GM18519 (cell line): ENCODE results near the gene VGLL4.
A peak's percentile ranks its signal among the peaks of the same experiment; 100 is the strongest.

ENCODE experiments used
- ATAC-seq: cut with Tn5 transposase; IDR thresholded peaks from one replicate; pipeline ENCODE4 v1.9.1; 2021; ENCODE audit warnings: mild to moderate bottlenecking, moderate library complexity; ENCODE audit not compliant: unreplicated experiment, low FRiP score

The VGLL4 gene

DNA sequence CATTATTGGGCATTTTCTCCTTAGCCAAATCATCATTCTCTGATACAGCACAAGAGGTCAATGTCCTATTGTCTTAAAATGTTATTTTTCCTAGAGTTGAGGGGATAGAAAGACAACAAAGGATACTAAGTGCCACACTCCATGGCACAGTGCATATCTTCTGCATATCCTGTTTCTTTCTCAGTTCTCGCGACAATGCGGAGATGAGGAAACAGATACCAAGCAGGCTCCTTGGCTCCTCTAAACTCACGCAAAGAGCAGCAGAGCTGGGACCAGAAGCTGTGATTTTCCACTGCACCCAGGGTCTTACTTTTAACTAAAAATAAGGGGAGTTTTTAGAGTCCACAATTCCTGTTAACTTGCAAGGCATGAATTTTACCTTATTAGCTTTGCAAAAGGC is 10.5 kb upstream of the VGLL4 start:
- ATAC-seq: no peak

DNA sequence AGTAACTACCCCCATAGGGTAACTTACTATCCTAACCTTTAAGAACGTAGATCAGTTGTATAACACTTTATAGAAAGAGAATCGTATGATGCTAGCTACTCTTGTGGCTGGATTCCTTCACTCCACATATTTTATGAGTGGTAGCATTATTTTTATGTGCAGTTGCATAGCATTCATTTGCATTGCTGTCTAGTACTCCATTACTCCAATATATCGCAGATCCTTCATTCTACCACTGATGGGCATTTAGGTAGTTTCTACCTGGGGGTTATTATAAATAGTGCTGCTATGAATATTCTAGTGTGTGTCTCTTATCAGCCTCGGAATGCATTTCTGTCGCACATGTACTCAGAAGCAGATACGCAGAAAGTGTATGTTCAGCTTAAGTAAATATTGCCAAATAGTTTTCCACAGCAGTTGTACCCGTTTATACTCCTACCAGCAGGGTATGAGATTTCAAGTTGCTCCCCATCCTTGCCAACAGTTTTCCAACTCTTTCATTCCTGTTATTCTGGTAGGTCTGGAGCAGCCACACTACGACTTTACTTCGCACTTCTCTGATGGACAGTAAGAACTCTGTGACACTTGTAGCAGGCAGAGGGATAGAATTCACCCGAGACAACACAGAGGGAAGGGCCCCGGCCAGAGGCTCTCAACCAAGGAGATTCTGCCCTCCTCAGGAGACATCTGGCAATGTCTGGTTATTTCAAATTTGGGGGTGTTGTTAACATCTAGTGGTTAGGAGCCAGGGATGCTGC is 9.8 kb upstream of the VGLL4 start:
- ATAC-seq: no peak

DNA sequence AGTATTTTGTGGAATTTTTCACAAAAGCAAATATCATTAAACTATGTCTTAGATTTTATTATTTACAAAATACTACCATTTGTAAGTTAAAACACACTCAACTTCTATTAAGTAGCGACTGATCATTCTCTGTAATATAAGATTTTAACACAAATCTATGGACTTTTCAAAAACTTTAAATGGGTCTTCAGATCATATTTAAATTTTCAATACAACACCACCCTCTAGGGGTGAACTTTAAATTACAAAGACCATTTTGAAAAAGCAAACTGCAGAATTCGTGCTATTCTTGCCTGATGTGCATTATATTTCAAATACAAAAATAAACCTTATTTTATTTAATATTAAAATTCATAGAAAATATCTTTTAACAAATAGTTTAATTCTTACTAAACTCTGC is 8.2 kb upstream of the VGLL4 start:
- ATAC-seq: no peak

DNA sequence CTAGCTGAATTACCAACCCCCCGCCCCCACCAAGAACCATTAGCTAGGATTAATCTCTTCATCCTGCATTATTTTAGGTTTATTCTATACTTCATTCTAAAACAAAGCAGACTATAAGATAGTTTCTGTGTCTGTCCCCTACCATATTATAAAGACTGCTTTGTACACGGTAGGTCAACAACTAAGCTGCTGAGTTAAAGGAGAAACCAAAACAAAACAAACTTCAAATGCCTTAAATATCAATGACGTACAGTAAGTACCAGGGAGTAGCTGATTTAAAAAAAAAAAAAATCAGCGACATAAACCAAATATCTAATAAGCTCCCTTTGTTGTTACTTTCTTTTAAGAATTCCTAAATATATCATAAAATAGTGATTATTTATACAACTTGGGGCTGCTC is 7.8 kb upstream of the VGLL4 start:
- no peak for ATAC-seq

DNA sequence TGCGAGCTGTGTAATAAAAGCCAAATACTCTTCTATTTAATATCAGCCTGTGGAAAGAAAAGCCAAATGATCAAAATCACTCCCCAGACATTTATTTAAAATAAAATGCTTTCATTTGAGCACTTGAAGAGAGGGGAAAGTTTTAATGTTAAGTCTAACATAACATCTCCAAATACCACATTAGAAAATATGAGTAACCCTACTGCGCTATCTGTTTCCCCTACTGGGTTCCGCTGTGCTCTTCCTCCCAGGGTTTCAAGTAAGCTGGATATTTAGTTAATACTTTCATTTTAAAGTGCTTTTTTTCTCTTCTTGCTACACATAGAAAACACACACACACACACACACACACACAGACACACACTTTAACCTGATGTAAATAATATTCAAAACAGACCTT is 6.7 kb upstream of the VGLL4 start:
- no peak for ATAC-seq

DNA sequence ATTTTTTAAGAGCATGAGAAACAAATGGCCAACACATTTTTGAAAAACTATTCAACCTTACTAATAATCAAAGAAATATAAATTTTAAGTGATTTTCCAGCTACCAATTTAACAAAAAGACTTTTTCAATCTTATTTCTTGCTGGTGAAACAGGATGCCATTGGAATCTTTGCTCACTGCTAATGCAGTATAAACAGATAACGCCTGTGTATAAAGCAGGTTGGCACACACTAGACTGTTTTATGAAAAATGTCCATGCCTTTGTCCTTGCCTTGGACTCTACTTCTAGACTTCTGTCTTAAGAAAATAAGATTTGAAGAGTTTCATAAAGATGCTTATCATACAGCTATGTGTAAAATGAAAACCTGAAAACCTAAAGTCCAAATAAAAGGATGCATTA is 5.0 kb upstream of the VGLL4 start:
- ATAC-seq: no peak

DNA sequence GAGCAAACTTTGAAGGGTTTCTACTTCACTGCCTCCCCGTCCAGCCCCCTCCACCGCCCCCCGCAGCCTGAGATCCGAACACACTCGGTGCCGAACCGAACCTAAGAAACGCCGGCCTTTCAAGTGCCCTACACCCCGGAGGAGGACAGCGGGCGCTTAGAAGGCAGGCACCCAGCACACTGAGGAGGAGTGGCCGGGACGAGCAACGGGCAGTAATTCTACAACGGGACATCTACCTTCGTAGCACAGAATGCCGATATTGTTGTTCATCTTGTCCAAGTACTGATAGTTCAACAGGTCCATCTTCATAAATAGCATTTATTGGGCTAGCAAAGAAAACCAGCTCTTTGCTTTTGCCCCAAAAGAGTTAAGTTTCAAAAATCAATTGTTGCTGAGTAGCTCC is 513 bp downstream of the VGLL4 start:
- no peak for ATAC-seq

DNA sequence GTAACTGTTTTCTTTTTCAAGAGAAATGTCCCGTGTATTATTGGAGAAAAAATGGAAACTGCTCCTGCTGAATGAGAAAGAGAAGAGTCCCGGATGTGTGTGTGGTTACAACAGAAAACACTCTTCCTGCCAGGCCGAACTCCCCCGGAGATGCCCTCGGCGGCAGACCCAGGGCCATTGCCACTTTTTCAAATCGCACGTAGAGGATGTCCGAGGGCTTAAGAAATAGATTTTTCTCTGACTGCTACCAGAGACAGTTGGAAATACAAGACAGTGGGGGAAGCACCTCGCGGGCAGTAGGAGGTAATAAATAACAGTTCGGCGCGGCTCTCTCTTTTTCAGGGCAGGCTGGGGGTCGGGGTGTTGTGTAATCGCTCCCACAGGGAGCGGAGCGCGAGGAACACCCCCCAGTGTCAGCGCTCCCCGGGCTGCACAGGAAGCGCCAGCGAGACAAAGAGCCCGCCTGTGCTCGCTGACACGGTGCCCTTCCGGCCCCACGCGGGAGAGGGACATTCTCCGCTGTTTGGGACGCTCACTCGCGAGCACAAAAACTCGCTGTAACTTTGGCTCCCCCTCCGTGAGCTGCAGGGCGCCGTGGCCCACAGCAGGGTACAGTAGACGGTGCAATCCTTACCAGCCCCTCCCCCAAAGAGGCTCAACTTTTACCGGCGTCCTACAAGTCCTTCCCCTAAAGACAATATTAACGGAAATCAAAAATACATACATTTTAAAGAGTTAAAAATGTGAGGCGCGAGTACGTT is 1.1 kb downstream of the VGLL4 start:
- ATAC-seq: peak; percentile 43

DNA sequence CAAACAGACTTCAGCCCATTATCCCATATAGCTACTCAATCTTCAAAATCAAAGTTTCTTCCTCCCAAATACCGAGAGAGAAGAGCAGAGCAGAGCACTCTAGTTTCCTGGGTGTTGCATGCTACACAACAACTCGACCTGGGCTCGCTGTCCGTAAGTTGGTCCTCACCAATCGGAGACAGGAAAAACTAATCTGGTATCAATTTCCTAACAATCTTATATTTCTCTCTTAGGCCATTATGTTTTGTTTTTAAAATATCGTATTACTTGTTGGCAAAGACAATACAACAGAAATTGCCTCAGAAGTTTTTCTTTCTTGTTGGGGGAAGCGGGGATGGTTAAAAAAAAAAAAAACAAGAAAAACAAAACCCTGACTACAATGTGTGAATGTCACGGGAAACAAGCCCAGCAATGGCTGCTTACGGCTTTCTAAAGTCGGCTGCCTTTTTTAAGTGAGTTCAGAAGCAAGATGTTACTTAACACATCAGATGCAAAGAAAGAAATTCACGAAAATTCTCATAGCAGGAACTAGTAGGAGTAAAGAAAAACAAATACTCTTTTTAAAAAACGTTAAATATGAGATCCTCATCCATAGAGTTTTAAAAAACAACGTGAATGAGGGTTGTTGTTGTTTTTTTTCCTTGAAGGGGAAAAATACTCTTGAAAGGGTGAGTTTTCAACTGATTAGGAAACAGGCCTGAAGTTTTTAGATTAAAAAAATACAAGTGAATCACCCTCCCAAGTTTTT is 1.9 kb downstream of the VGLL4 start:
- ATAC-seq: no peak

DNA sequence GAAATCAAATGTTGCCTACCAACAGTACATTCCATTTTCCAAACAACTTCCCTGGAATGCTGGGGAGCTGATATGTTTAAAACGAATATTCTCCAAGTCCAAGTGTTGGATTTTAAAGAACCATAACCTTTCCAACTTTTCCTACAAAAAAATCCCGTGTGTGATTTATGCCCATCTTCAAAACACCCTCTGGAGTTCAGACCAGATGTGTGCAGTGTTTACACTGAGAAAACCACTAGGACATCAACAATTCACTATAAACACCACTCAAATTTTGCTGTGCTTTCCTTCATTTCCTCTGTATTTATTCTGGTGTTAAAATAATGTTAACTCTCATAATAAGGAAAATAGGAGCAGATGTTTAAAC is 2.4 kb downstream of the VGLL4 start:
- ATAC-seq: no peak

DNA sequence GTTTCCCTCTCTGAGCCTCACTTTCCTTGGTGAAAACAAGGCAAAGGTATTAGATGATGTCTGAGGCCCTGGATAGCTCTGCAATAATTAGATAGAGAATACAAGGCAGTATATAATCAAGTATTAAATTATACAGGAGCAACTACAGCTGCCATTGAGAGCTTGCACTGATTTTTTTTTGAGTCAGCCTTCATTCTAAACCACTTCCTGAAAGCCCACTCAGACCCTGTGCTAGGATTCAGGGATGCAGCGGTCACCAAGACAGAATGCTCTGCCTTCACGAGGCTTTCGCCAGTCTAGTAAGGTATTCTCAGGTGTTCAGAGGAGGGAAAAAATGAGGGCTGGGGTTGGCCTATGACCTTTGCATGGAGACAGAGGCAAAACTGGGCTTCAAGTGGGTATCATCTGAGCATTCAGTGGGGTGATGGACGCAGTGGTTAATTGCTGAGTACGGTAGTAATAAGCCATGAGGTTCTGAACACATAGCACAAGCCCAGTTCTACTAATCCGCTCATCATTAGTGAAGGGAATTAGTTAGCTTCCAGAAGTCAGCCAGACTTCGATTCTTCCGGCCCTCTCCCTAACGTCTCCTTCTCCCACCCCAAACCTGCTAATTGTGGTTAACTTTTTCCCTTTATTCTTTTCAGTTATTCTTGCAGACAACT is 3.6 kb downstream of the VGLL4 start:
- no peak for ATAC-seq

DNA sequence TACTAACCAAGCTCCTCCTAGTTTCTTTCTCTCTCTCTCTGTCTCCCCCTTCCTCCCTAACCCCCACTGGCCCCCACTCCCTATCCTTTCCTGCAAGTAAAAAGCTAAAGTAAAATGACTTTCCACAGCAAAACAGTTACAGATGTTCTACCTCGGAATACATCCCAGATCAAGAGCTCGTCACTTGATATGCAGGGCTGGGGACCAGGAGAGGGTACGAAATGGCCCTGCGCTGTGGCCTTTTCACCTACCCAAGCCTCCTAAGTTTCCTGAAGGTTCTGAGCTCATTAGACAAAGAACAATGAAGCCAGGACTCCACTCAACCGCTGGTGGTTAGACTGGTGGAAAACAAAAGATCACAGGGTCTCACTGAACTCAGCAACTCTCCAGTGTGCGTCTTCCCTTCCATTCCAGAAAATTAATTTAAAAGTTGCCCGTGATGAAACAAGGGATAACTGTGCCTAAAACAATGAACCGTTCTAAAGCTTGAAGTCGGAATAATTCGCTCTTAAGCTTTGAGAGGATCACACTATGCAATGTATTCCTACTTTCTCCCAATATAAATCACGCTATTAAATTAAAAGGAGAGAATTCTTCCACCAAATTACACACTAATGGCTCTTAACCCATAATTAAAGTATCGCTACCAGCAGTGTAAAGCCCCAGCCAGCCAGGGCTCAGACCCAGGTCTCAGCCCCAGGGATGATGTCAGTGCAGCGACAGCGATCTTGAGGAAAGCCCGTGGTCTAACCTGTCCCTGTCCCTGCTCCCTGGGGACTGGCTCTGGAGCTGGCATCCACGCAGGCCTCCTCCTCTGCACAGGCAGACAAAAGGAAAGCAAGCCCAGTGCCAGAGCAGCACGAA is 5.0 kb downstream of the VGLL4 start:
- ATAC-seq: no peak

DNA sequence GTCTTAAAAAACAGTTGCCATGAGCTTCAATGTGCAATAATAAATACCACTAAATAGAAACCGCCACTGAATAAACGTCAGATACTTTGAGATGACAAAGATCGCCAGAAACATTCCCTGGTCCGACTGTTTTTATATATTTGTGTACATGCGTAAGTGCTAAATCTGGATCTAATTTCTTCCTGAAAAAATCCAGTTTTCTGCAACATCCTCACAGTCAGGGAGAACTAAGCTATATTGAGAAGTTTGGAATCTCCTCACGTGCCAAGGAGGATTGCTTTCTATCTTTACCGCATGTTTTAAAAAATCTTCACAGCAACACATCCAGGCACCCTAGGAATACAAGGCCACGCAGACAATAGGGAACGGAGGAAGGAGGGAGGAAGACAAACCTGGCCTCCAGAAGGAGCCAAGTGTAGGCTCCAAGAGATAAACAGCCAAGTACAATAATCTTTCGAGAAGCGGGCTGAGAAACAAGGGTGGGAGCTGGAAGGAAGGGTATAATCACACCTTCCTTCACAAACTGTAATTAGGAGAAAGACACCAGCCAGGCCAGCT is 5.7 kb downstream of the VGLL4 start:
- no peak for ATAC-seq

DNA sequence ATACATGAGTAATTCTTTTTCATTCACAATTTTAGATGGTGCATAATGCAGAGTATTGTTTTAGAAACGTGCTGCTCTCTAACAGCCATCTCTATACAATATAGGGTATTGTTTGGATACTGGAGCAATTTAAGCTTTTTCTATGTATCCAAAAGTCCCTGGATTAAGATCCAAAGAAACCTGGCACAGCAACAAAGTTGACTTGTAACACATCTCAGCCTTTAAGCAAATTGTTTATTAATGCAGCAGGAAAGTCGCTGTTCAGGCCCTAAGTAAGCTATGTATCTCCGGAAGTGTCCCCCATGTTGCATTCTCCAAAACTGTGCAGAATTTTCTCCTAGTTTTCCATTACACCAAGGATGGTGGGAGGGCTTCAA is 7.3 kb downstream of the VGLL4 start:
- ATAC-seq: no peak

DNA sequence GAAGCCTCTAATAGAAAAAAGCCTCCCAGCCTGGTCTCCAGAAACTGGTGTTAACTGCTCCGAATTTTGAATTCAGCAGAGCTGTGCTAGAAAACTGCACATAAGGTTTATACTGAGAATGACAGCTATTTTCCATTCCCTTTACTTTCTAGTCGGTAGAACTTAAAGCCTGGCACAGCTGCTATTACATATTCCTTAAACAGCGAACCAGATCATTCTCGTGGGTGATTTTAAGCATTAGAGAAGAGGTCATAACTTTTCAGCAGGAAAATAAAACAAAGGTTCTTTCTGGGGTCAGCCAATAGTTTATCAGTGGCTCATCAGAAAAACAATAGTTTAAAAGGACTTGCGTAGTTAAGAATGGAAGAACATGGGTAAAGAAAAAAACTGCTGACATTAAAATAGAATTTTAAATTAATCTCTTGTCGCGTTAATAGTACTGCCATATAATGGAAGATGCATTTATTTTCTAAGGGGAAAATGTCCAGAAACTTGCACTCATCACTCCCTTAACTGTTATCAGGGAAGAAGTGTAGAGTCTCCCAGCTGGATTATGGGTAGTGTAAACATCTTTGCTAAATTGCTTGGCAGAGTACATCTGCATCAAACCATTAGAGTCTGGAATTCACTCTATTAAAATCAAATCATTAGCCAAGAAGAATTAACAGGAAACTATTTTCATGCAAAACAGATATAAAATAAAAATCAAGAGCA is 7.9 kb downstream of the VGLL4 start:
- no peak for ATAC-seq

DNA sequence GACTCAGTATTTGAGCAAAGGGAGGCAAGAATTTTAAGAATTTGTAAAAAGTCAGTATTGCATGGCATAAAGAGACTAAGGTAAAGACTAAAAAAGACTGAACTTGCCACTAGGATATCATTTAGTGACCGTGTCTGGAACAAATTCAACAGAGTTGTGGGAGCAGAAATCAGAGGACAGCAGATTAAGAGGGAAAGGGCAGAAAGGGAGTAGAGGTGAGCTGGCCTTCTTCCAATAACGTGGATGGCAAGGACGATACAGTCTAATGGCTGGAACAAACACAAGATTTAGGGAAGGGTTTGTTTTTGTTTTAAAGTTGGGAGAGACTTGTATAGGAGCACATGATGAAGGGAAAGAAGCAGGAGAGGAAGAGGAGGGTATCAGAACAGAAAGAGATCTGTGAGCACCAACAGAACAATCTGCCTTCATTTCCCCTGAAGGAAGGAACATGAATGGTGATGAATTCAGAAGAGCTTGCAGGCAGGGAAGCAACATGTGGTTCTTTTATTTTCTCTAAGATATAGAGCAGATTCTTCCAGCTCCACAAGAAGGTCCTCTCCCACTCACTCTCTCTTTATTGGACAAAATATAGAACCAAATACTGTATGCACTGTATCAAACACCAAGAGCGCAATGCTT is 8.6 kb downstream of the VGLL4 start:
- ATAC-seq: no peak

DNA sequence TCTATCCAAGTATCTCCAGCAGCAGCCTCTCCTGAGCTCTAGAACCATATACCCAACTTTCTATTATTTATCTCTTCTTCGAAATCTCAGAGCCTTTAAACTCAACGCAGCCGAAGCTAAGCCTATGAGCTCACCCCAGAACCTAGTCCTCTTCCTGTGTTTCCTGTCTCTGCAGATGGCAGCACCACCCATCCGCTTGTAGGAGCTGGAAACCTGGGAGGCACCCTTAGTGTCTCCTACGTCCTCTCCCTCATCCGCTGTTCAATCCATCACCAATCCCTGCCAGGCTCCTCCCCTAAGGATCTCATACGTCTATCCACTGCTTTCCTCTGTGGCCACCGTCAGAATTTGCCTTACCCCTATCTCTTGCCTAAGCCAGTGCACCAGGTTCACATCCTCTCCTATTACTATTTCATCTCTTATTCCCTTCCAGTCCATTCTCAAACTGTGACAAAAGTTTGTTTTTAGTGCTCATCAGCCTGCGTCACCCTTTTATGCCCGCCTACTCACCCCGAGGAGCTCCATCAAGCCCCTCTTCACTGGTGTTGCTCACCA is 9.6 kb downstream of the VGLL4 start:
- ATAC-seq: no peak

DNA sequence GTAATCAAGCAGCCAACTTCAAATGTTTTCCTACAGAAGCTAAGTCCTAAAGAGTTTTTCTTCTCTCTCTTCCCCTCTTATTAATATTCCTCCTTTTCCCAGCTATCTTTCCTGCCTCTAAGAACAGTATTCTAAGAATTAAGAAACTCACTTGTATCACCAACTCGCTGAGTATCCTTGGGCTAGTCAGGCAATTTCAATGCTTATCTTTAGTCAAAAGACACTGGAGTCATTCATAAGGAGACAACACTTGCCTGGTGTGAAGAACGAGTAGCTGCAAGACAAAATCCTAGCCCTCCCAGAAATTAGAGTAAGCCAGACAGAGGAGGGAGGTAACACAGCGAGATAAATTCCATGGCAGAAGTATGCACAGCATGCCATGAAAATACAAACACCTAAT is 10.7 kb downstream of the VGLL4 start:
- no peak for ATAC-seq
